Testis (tissue), 3 donors: ENCODE data around the gene LHX4. TPM values are rescaled to one million over a fixed set of nuclear protein-coding genes. Genes with fewer than 3 reads are reported as not detected.

Experiments used
- polyA plus RNA-seq: library from polyadenylated mRNA; stranded (reverse); fragments of 350-450 nt; fragmentation: Illumina TruSeq; extraction: RNeasy Lipid Tissue Mini Kit (QIAGEN cat#74804); gene quantifications from one replicate; pipeline ENCODE4 v1.2.3, GENCODE V29; 2014; ENCODE audit warnings: low read depth, low replicate concordance; ENCODE audit not compliant: insufficient read depth
- total RNA-seq, 2 donors: library from RNA; depleted of rRNA; stranded (reverse); fragments of >200 nt; gene quantifications; one replicate each; pipeline ENCODE4 v1.2.3, GENCODE V29; 2016

LHX4 gene
- total and polyA plus RNA-seq, 3 donors from 2014 or later: 0.63 to 5.2 (median 1.3) TPM

Other genes starting within 250 kb of the LHX4 start
- 100 to 1,000 TPM; 566 to 691 TPM for gene QSOX1, start 75.4 kb upstream of the LHX4 start, total RNA-seq
- gene QSOX1, start 75.4 kb upstream of the LHX4 start, polyA plus RNA-seq: 285 TPM